Measurements from ENCODE around the gene LIME1. TPM values are rescaled to one million over a fixed set of nuclear protein-coding genes. Genes with fewer than 3 reads are reported as not detected.
"Not testable (repeated sequence)": the region's sequence is repeated elsewhere in the genome, so short reads cannot be mapped to it uniquely, and the experiment has no call there.

The LIME1 gene
- total RNA-seq, 5 donors from 2014 or later (not counting 1 experiment from before 2014, with no cell fraction given): 144 to 248 (median 172) TPM

DNA sequence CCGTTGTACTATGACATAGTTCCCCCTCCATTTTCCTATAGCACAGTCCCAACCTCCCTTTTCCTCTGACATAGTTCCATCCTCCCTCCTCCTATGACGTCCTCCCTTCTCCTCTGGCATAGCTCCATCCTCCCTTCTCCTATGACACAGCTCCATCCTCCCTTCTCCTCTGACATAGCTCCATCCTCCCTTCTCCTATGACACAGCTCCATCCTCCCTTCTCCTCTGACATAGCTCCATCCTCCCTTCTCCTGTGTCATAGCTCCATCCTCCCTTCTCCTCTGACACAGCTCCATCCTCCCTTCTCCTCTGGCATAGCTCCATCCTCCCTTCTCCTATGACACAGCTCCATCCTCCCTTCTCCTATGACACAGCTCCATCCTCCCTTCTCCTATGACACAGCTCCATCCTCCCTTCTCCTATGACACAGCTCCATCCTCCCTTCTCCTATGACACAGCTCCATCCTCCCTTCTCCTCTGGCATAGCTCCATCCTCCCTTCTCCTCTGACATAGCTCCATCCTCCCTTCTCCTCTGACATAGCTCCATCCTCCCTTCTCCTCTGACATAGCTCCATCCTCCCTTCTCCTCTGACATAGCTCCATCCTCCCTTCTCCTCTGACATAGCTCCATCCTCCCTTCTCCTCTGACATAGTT is 13.4 kb upstream of the LIME1 start:
- H3K36me3 Mint-ChIP-seq: peaks cover 36% of the 10 kb centered on the region

DNA sequence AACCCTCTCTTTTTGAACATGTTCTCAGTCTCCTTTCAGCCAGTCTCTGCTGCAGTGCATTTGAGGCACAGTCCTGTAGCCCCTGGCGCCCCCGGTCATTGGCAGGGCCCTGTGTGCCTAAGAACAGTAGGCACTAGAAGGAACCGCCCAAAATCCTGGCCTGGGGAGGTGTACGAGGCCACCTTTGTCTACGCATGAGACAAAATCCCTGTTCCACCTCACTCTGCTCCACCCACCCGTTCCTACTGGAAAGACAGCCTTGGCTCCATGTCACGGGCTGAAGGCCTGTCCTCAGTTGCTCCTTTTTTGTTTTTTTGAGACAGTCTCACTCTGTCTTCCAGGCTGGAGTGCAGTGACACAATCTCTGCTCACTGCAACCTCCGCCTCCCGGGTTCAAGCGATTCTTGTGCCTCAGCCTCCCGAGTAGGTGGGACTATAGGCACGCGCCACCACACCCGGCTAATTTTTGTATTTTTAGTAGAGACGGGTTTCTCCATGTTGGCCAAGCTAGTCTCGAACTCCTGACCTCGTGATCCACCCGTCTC is 6.2 kb upstream of the LIME1 start:
- Mint-ChIP-seq H3K36me3 (peaks cover 16% of the 10 kb centered on the region), H3K4me1 (peaks cover 12 to 41% (median 34%) of the 10 kb centered on the region in 3 donors)
- H3K9me3 Mint-ChIP-seq; H3K27me3 ChIP-seq (replicated peaks in 1 of 2; ENCODE audit: control insufficient read depth in 2 of 2, extremely low read depth in 1 of 2, insufficient read depth in 2 of 2, low read length in 1 of 2); H3K27me3 Mint-ChIP-seq; POLR2A ChIA-PET; H3K27ac Mint-ChIP-seq; CTCF ChIA-PET; H3K4me3 Mint-ChIP-seq; DNase-seq; H3K9me3 ChIP-seq: not testable (repeated sequence)
- Histone ChIP-seq H3K4me3 (ENCODE audit: control insufficient read depth in 1 of 2, extremely low read depth in 1 of 2, low read length in 1 of 2) (peak overlapping the region in 1 of 2 donors; percentile 5), H3K36me3 (ENCODE audit: control insufficient read depth in 2 of 2, extremely low read depth in 1 of 2, insufficient read depth in 1 of 2, low read length in 1 of 2) (peaks cover 2 to 26% of the 10 kb centered on the region in 2 donors), H3K27ac (ENCODE audit: low read length) (peak overlapping the region; percentile 61), H3K4me1 (ENCODE audit: control insufficient read depth in 1 of 2, extremely low read depth in 1 of 2, insufficient read depth in 2 of 2, low read length in 2 of 2) (peaks cover 18 to 82% of the 10 kb centered on the region in 2 experiments)
- ATAC-seq (replicated peaks in 1 of 4): peak in 1 of 4 experiments; percentile 2
- WGBS (ENCODE audit: insufficient coverage): 38% methylated on average over 14 of the region's 18 CpGs

More for the DNA sequence above, 13.4 kb upstream of the LIME1 start:
- H3K27ac ChIP-seq (ENCODE audit: low read length); H3K27me3 ChIP-seq (replicated peaks in 1 of 2; ENCODE audit: control insufficient read depth in 2 of 2, extremely low read depth in 1 of 2, insufficient read depth in 2 of 2, low read length in 1 of 2); H3K9me3 ChIP-seq; POLR2A ChIA-PET; DNase-seq; H3K4me3 ChIP-seq (ENCODE audit: control insufficient read depth in 1 of 2, extremely low read depth in 1 of 2, low read length in 1 of 2); H3K4me3 Mint-ChIP-seq; ATAC-seq (replicated peaks in 1 of 4); H3K27ac Mint-ChIP-seq; H3K27me3 Mint-ChIP-seq: not testable (repeated sequence)
- H3K36me3 ChIP-seq (ENCODE audit: control insufficient read depth in 2 of 2, extremely low read depth in 1 of 2, insufficient read depth in 1 of 2, low read length in 1 of 2): peaks cover 0 to 27% of the 10 kb centered on the region in 2 donors
- H3K9me3 Mint-ChIP-seq: peaks cover 0 to 12% (median 11%) of the 10 kb centered on the region in 3 donors
- peaks cover 22 to 44% (median 38%) of the 10 kb centered on the region in 3 donors for H3K4me1 Mint-ChIP-seq
- peaks cover 9 to 30% of the 10 kb centered on the region in 2 experiments for H3K4me1 ChIP-seq (ENCODE audit: control insufficient read depth in 1 of 2, extremely low read depth in 1 of 2, insufficient read depth in 2 of 2, low read length in 2 of 2)
- CTCF ChIA-PET: interaction anchor here in 1 of 2 donors (0.7 kb wide), 1 partner anchor 9 kb away, joined by 3 read pairs; no protein-coding TSS in a partner anchor
- WGBS (ENCODE audit: insufficient coverage): 75% methylated on average over 2 of the region's 2 CpGs

GRCh38 chr20:63731410-63731809 is 5.1 kb upstream of the LIME1 start:
- H3K4me3 Mint-ChIP-seq: no peak overlapping the region
- H3K36me3 Mint-ChIP-seq: peaks cover 13% of the 10 kb centered on the region
- H3K27me3 Mint-ChIP-seq: no peaks in the 10 kb centered on the region
- no peaks in the 10 kb centered on the region for H3K9me3 ChIP-seq
- 65% methylated on average over 3 of the region's 5 CpGs for whole genome bisulfite sequencing (ENCODE audit: insufficient coverage)
- peaks cover 23 to 92% of the 10 kb centered on the region in 2 experiments for H3K4me1 ChIP-seq (ENCODE audit: control insufficient read depth in 1 of 2, extremely low read depth in 1 of 2, insufficient read depth in 2 of 2, low read length in 2 of 2)
- H3K4me3 ChIP-seq (ENCODE audit: control insufficient read depth in 1 of 2, extremely low read depth in 1 of 2, low read length in 1 of 2): no peak overlapping the region
- no peak overlapping the region for H3K27ac Mint-ChIP-seq
- ChIA-PET POLR2A (no interaction called here), CTCF (no interaction called here)
- no peaks in the 10 kb centered on the region for H3K27me3 ChIP-seq (replicated peaks in 1 of 2; ENCODE audit: control insufficient read depth in 2 of 2, extremely low read depth in 1 of 2, insufficient read depth in 2 of 2, low read length in 1 of 2)
- DNase-seq (no peak), ATAC-seq (replicated peaks in 1 of 4) (no peak)
- peaks cover 7 to 31% of the 10 kb centered on the region in 2 donors for H3K36me3 ChIP-seq (ENCODE audit: control insufficient read depth in 2 of 2, extremely low read depth in 1 of 2, insufficient read depth in 1 of 2, low read length in 1 of 2)
- peaks cover 0 to 2% (median 0%) of the 10 kb centered on the region in 3 donors for H3K9me3 Mint-ChIP-seq
- H3K4me1 Mint-ChIP-seq: peaks cover 24 to 50% (median 41%) of the 10 kb centered on the region in 3 donors
- no peak overlapping the region for H3K27ac ChIP-seq (ENCODE audit: low read length)

- Histone ChIP-seq H3K36me3 (ENCODE audit: control insufficient read depth in 2 of 2, extremely low read depth in 1 of 2, insufficient read depth in 1 of 2, low read length in 1 of 2) (peaks cover 7 to 28% of the 10 kb centered on the region in 2 donors), H3K4me3 (ENCODE audit: control insufficient read depth in 1 of 2, extremely low read depth in 1 of 2, low read length in 1 of 2) (no peak overlapping the region), H3K4me1 (ENCODE audit: control insufficient read depth in 1 of 2, extremely low read depth in 1 of 2, insufficient read depth in 2 of 2, low read length in 2 of 2) (peaks cover 22 to 86% of the 10 kb centered on the region in 2 experiments), H3K27me3 (replicated peaks in 1 of 2; ENCODE audit: control insufficient read depth in 2 of 2, extremely low read depth in 1 of 2, insufficient read depth in 2 of 2, low read length in 1 of 2) (no peaks in the 10 kb centered on the region), H3K27ac (ENCODE audit: low read length) (no peak overlapping the region), H3K9me3 (no peaks in the 10 kb centered on the region)
- Mint-ChIP-seq H3K27me3 (no peaks in the 10 kb centered on the region), H3K9me3 (no peaks in the 10 kb centered on the region), H3K36me3 (peaks cover 9% of the 10 kb centered on the region), H3K4me3 (no peak overlapping the region), H3K27ac (no peak overlapping the region), H3K4me1 (peaks cover 27 to 45% (median 37%) of the 10 kb centered on the region in 3 donors)
- CTCF ChIA-PET: no interaction called here
- 94% methylated on average over 30 of the region's 38 CpGs for WGBS (ENCODE audit: insufficient coverage)
- ATAC-seq (replicated peaks in 1 of 4): no peak
- POLR2A ChIA-PET: no interaction called here
- no peak for DNase-seq
Observed at GRCh38 chr20:63732118-63733095, 4.1 kb upstream of the LIME1 start.

- Mint-ChIP-seq H3K4me3 (no peak overlapping the region), H3K27ac (peak overlapping the region in 1 of 2 donors; percentile 72), H3K27me3 (no peaks in the 10 kb centered on the region), H3K36me3 (peaks cover 9% of the 10 kb centered on the region), H3K9me3 (no peaks in the 10 kb centered on the region), H3K4me1 (peaks cover 27 to 38% (median 30%) of the 10 kb centered on the region in 3 donors)
- H3K4me1 ChIP-seq (ENCODE audit: control insufficient read depth in 1 of 2, extremely low read depth in 1 of 2, insufficient read depth in 2 of 2, low read length in 2 of 2): peaks cover 18 to 81% of the 10 kb centered on the region in 2 experiments
- CTCF ChIA-PET: no interaction called here
- no peaks in the 10 kb centered on the region for H3K9me3 ChIP-seq
- 96% methylated on average over 13 of the region's 13 CpGs for WGBS (ENCODE audit: insufficient coverage)
- ATAC-seq (replicated peaks in 1 of 4) (no peak), DNase-seq (no peak)
- no peak overlapping the region for H3K4me3 ChIP-seq (ENCODE audit: control insufficient read depth in 1 of 2, extremely low read depth in 1 of 2, low read length in 1 of 2)
- H3K27me3 ChIP-seq (replicated peaks in 1 of 2; ENCODE audit: control insufficient read depth in 2 of 2, extremely low read depth in 1 of 2, insufficient read depth in 2 of 2, low read length in 1 of 2): no peaks in the 10 kb centered on the region
- no peak overlapping the region for H3K27ac ChIP-seq (ENCODE audit: low read length)
- H3K36me3 ChIP-seq (ENCODE audit: control insufficient read depth in 2 of 2, extremely low read depth in 1 of 2, insufficient read depth in 1 of 2, low read length in 1 of 2): peaks cover 7 to 30% of the 10 kb centered on the region in 2 donors
- POLR2A ChIA-PET: no interaction called here
Observed at GRCh38 chr20:63733117-63733516, 3.3 kb upstream of the LIME1 start.

DNA sequence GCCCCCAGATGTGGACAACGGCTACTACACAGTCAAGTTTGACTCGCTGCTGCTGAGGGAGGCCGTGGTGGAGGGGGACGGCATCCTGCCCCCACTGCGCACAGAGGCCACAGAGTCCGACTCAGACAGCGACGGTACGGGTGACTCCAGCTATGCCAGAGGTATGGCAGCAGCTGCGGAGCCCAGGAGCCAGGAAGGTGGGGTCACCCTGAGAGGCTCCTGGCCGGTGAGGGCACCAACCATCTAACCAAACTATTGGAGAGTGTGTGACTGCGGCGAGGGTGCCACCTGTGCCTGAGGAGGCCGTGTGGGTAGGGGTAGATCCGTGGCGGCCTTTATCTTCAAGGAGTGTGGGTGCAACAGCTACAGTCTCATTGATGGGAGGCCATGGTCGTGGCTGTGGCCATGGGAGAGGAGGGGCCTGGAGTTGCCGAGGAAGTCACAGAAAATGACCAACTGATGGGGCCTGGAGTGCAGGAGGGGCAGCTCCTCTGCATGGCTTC is 2.8 kb upstream of the LIME1 start:
- H3K36me3 Mint-ChIP-seq: peaks cover 9% of the 10 kb centered on the region
- Histone ChIP-seq H3K4me3 (ENCODE audit: control insufficient read depth in 1 of 2, extremely low read depth in 1 of 2, low read length in 1 of 2) (no peak overlapping the region), H3K27ac (ENCODE audit: low read length) (no peak overlapping the region), H3K9me3 (no peaks in the 10 kb centered on the region), H3K36me3 (ENCODE audit: control insufficient read depth in 2 of 2, extremely low read depth in 1 of 2, insufficient read depth in 1 of 2, low read length in 1 of 2) (peaks cover 11 to 35% of the 10 kb centered on the region in 2 donors), H3K4me1 (ENCODE audit: control insufficient read depth in 1 of 2, extremely low read depth in 1 of 2, insufficient read depth in 2 of 2, low read length in 2 of 2) (peaks cover 17 to 81% of the 10 kb centered on the region in 2 experiments), H3K27me3 (replicated peaks in 1 of 2; ENCODE audit: control insufficient read depth in 2 of 2, extremely low read depth in 1 of 2, insufficient read depth in 2 of 2, low read length in 1 of 2) (no peaks in the 10 kb centered on the region)
- ATAC-seq (replicated peaks in 1 of 4) (no peak), DNase-seq (no peak)
- POLR2A ChIA-PET: no interaction called here
- 83% methylated on average over 9 of the region's 18 CpGs for WGBS (ENCODE audit: insufficient coverage)
- peak overlapping the region in 1 of 3 donors; percentile 44 for H3K4me3 Mint-ChIP-seq
- CTCF ChIA-PET: no interaction called here
- no peaks in the 10 kb centered on the region for H3K9me3 Mint-ChIP-seq
- no peaks in the 10 kb centered on the region for H3K27me3 Mint-ChIP-seq
- H3K27ac Mint-ChIP-seq: peak overlapping the region; percentile 72 to 79
- peaks cover 27 to 35% (median 27%) of the 10 kb centered on the region in 3 donors for H3K4me1 Mint-ChIP-seq

Measured in T-cell (primary cell).